GM12872 (cell line): ENCODE data around the gene NCOR2.
A peak's percentile ranks its signal among the peaks of the same experiment; 100 is the strongest.

Experiments
- TF ChIP-seq, protein P1 (sequence below): IDR thresholded peaks from 3 replicates; pipeline ENCODE4 v1.5.1; 2011; ENCODE audit warnings: low read depth, mild to moderate bottlenecking, low read length, moderate library complexity; ENCODE audit not compliant: insufficient read depth

NCOR2 gene

DNA sequence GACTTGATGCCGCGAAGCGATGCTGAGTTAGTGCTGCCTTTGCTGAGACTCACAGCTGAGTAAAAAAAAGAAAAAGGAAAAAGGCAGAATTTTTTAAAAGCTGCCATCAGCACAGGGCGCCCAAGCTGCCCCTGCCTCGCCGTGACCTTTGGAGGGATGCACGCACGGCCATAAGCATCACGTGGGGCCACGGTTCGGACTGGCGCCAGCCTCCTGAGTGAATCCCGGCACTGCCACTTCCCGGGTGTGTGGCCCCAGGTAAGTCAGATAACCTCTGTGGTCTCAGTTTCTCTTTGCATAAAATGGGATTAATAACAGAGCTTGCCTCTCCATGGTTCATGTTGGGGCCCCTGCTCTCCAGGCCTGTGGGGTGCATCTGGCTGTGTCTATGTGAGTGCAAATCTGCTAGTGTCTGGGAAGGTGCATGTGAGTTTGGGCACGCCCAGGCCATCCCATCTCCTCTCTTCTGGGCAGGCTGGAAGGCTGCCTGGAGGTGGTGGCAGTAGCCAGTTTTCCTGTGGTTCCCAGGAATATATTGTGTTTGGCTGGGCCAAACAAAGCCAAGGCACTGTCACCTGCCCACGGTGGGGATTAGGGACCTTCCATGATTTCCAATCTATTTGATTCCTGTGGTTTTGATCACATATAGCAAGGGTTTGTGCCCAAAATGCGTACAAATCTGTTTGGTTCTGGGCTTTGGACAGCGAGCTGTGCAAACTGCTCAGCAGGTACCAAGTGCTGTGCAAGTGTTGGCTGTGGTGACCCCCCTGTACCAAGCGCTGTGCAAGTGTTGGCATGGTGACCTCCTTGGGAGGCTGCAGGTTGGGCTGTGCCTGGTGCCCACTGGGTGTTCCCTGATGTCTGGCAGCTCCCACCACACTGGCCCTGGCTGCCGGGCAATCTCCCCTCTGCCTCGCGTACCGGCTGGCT is 43.5 kb upstream of the NCOR2 start:
- TF ChIP-seq, protein P1, sequence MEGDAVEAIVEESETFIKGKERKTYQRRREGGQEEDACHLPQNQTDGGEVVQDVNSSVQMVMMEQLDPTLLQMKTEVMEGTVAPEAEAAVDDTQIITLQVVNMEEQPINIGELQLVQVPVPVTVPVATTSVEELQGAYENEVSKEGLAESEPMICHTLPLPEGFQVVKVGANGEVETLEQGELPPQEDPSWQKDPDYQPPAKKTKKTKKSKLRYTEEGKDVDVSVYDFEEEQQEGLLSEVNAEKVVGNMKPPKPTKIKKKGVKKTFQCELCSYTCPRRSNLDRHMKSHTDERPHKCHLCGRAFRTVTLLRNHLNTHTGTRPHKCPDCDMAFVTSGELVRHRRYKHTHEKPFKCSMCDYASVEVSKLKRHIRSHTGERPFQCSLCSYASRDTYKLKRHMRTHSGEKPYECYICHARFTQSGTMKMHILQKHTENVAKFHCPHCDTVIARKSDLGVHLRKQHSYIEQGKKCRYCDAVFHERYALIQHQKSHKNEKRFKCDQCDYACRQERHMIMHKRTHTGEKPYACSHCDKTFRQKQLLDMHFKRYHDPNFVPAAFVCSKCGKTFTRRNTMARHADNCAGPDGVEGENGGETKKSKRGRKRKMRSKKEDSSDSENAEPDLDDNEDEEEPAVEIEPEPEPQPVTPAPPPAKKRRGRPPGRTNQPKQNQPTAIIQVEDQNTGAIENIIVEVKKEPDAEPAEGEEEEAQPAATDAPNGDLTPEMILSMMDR = no peak

DNA sequence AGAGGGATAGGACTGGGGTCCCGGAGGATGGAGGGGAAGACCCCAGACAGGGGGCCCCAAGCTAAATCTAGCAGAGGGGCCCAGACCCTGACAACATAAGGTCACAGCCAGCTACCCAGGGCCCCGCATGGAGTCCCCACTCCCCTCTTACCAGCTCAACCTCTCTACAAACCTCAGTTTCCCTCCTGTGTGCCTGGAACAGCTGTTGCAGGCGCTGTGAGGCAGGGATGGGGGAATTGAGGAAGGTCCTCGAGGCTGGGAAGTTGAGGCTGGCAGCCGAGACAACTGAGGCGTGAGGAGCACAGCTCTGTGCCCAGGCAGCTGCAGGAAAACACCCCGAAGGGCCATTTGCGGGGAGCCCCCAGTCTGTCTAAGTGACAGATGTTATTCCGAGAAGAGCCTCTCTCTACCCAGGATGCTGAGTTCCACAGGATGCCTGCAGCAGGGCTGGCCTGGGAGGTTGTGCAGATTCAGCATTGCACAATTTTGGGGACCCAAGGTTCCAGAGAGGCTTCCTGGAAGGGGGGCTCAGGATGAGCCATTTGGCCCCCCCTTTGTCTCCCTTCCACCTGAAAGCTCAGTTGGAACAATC is 42.7 kb upstream of the NCOR2 start:
- TF ChIP-seq, protein P1 = no peak

DNA sequence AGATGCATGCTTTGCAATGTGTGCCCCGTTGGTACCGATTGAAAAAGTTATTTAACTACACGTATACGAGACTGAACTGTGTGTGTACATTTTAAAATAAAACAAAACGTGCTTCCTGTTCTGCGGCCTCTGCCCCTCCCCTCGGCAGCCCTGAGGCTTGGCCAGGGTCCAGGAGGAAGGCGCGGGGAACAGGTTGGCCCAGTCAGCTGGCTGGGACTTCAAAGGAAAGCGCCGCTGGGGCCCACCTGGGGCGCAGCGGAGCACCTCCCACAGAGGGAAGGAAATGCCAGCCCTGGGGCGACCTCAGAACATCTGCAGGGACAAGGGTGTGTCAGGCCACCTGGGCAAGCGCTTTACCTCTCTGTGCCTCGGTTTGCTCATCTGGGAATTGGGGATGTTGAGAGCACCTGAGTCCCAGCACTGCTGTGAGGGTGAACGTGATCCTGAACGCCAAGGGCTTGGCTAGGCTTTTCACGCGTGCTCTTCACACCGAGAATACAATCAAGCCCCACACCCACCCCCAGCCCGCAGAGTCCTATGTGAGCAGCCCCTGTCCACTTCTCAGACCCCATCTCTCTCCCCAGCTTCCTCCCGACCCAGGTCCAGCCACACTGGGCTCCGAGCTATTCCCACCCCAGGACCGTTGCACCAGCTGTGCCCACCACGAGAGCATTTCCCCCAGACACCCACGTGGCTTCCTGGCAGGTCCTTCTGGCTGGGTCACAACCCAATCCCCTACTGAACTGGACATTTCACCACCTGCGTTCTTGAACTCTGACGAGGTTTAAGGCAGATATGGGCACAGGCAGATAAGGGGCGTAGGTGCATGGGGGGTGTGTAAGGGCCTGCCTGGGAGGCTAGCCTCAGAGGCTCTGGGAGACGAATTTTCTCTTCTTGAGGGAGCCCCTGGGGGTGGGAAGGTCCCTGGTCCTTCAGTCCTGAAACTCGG is 41.9 kb upstream of the NCOR2 start:
- TF ChIP-seq, protein P1 = peak; percentile 39; the same call in 2 of the 3 replicates

DNA sequence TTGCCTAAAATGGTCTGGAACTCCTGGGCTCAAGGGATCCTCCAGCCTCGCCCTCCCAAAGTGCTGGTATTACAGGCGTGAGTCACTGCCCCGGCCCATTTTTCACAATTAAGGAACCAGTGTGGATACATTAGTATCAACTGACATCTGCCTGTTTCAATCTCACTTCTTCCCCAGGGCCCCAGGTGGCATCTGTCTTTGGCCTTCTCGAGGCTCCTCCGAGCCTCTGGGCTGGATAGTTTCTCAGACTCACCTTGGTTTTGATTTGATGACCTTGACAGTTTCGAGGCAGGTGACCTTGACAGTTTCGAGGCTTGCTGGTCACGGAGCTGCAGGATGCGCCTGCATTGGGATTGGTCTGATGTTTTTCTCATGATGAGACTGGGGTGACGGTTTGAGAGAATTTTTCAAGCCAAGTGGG is 41.0 kb upstream of the NCOR2 start:
- TF ChIP-seq, protein P1 = no peak

DNA sequence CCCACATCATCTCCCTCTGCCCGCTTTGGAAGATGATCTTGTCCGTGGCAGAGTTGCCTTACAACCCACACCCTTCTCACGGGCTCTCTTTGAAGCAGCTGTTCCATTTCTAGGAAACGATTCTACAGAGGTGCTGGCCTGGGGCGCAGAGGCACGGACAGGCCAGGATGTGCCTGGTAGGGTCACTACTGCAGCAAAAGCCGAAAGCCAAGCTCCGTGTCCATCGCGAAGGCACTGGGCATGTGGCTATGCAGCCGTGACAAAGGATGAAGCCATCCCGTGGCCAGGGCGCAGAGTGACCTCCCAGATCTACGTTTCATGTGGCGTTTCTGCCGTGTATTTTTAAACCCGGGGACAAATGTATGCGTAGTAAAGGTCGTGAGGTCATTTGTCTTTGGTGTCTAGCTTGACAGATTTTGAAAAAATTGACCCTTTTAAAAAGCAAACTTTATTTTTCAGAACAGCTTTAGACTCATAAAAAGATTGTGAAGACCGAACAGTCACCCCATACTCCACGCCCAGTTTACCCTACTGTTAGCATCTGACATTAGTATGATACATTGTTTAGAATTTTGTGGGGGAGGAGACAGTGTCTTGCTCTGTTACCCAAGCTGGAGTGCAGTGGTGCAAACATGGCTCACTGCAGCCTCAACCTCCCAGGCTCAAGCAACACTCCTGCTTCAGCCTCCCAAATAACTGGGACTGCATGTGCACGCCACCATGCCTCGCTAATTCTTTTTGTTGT is 40.4 kb upstream of the NCOR2 start:
- TF ChIP-seq, protein P1 = no peak

DNA sequence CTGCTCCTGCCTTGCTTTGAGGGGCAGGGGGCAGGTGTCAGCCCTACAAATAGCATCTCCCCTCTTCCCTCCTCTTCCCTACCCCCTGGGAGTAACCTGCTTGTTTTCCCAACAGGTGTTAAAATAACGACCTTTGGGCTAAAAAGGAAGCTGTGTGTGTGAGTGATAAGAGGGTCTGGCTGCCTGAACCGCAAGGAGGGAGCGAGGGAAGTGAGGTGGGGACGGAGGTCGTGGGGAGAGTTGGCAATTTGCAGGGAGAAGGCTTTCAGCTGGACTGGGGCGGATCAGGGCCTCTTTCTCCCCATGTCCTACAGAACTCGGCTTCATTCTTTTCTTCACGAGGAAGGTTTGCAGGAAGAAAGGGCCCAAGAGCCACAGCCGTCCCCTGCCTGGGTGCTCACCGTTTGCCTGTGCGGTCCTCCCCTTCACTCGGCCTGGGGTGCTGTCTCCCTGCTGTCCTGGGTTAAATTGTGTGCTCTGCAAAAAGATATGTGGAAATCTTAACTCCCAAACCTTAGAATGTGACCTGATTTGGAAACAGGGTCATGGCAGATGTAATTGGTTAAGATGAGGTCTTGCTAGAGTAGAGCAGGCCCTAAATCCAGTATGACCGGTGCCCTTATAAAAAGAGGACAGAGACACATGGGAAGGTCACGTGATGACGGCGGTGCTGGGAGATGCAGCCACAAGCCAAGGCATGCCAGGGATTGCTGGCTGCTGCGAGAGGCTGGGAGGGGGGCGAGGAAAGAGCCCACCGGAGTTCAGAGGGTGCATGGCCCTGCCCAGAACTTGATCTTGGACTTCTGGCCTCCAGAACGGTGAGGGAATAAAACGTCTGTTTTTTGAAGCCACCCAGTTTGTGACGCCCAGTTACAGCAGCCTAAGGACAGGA is 38.7 kb upstream of the NCOR2 start:
- TF ChIP-seq, protein P1 = no peak
